HCT116 (cell line): ENCODE results near the gene BBLN. TPM values are rescaled to one million over a fixed set of nuclear protein-coding genes. Genes with fewer than 3 reads are reported as not detected.

Experiments used
- ATAC-seq: fragments of 200-7000 bp; cut with Tn5 transposase; 2 replicates; pipeline ENCODE4 v1.9.1; 2020; ENCODE audit warnings: mild to moderate bottlenecking, moderate library complexity
- BruUV-seq: library from RNA; stranded (reverse); fragments of 400-500 nt; replicated peaks from 2 replicates; lab custom pipeline; 2021; lab: Mats Ljungman, UMichigan
- CTCF ChIA-PET: fragments of 300-600 bp; sonication (Branson Sonifier 250); formaldehyde crosslinking; loops from one replicate; lab custom pipeline; 2021; ENCODE audit warnings: antibody characterized with exemption; lab: Charles Lee
- POLR2A ChIA-PET: fragments of 300-600, 350-600 bp; sonication (Branson Sonifier 250); formaldehyde crosslinking; loops from one replicate; lab custom pipeline; 2021; ENCODE audit warnings: antibody characterized with exemption; lab: Charles Lee
- RAD21 ChIA-PET, 2 experiments: fragments of 300-600 bp; sonication (Branson Sonifier 250); formaldehyde crosslinking; loops; one replicate each; lab custom pipeline; 2023; ENCODE audit warnings: low total read pairs in 2 of 2; ENCODE audit not compliant: uncharacterized antibody in 2 of 2, unreplicated experiment in 2 of 2, low non-redundant PET in 1 of 2; lab: Charles Lee
- DNase-seq: peaks from one replicate; pipeline ENCODE4 v3.0.0-alpha.2; 2010; ENCODE audit warnings: low read depth, low spot score
- H2AFZ ChIP-seq: fragments of 200-600 bp; shearing (Covaris generic), sonication (generic); 2 replicates; pipeline ENCODE4 v1.6.1; 2017; ENCODE audit warnings: low read depth, mixed run types, mixed read lengths, antibody characterized with exemption, low read length; ENCODE audit not compliant: poor library complexity, severe bottlenecking
- H3K27ac ChIP-seq: 2 replicates; pipeline ENCODE4 v1.5.1; 2012; ENCODE audit warnings: low read depth, low read length
- H3K27me3 ChIP-seq: fragments of 200-600 bp; sonication (generic); 2 replicates; pipeline ENCODE4 v1.6.1; 2016; ENCODE audit warnings: mixed run types, low read length, mixed read lengths; ENCODE audit not compliant: insufficient read depth
- H3K36me3 ChIP-seq, 2 experiments: fragments of 200-500 bp in 1 of 2; fragments of 200-600 bp in 1 of 2; sonication (Bioruptor generic) in 1 of 2; sonication (generic) in 1 of 2; 2 replicates each; pipeline versions ENCODE4 v1.5.1 to v1.6.1; 2014 to 2016; ENCODE audit warnings: low read length in 2 of 2, inconsistent platforms in 1 of 2, mixed read lengths in 1 of 2, mixed run types in 1 of 2; ENCODE audit not compliant: insufficient read depth in 2 of 2, control insufficient read depth in 1 of 2
- H3K4me1 ChIP-seq, 2 experiments: fragments of 200-600 bp in 1 of 2; sonication (generic) in 1 of 2; 2 replicates each; pipeline versions ENCODE4 v1.5.1 to v1.6.1; 2012 to 2017; ENCODE audit warnings: low read length in 2 of 2, inconsistent platforms in 1 of 2, mild to moderate bottlenecking in 1 of 2, mixed read lengths in 1 of 2, mixed run types in 1 of 2, moderate library complexity in 1 of 2; ENCODE audit not compliant: insufficient read depth in 2 of 2, control insufficient read depth in 1 of 2
- H3K4me2 ChIP-seq: fragments of 200-600 bp; sonication (generic); 2 replicates; pipeline ENCODE4 v1.6.1; 2017; ENCODE audit warnings: mixed run types, low read length, mixed read lengths
- H3K4me3 ChIP-seq, 2 experiments: fragments of 200-600 bp in 1 of 2; sonication (generic) in 1 of 2; replicated peaks in 1 of 2; 2 replicates each; pipeline ENCODE4 v1.5.1; 2011 to 2016; ENCODE audit warnings: low read length in 2 of 2, control low read depth in 1 of 2, low read depth in 1 of 2, mild to moderate bottlenecking in 1 of 2, mixed read lengths in 1 of 2, mixed run types in 1 of 2
- H3K79me2 ChIP-seq: fragments of 200-600 bp; sonication (generic); 2 replicates; pipeline ENCODE4 v1.6.1; 2017; ENCODE audit warnings: mild to moderate bottlenecking, mixed run types, low read length, moderate library complexity, mixed read lengths; ENCODE audit not compliant: insufficient read depth
- H3K9ac ChIP-seq: fragments of 200-600 bp; sonication (generic); 2 replicates; pipeline ENCODE4 v1.6.1; 2016; ENCODE audit warnings: low read length, mixed read lengths
- H3K9me2 ChIP-seq: fragments of 200-600 bp; sonication (generic), shearing (Covaris generic); 2 replicates; pipeline ENCODE4 v1.6.1; 2017; ENCODE audit warnings: mixed run types, mild to moderate bottlenecking, moderate library complexity; ENCODE audit not compliant: insufficient read depth
- H3K9me3 ChIP-seq, 2 experiments: fragments of 200-500 bp in 1 of 2; fragments of 200-600 bp in 1 of 2; sonication (Bioruptor generic) in 1 of 2; sonication (generic) in 1 of 2; 2 replicates each; pipeline ENCODE4 v1.6.1; 2014 to 2017; ENCODE audit warnings: low read length in 2 of 2, mixed read lengths in 2 of 2, inconsistent platforms in 1 of 2, low read depth in 1 of 2, mild to moderate bottlenecking in 1 of 2, mixed run types in 1 of 2, moderate library complexity in 1 of 2; ENCODE audit not compliant: control insufficient read depth in 1 of 2, insufficient read depth in 1 of 2
- H4K20me1 ChIP-seq: fragments of 200-600 bp; sonication (generic), shearing (Covaris generic); 2 replicates; pipeline ENCODE4 v1.6.1; 2017; ENCODE audit warnings: mixed run types, mild to moderate bottlenecking, moderate library complexity; ENCODE audit not compliant: insufficient read depth
- EZH2phosphoT487 ChIP-seq: fragments of 200-600 bp; IDR thresholded peaks from 2 replicates; pipeline ENCODE4 v1.6.1; 2018; ENCODE audit warnings: antibody characterized with exemption, borderline replicate concordance
- FOSL1 ChIP-seq: IDR thresholded peaks from 2 replicates; pipeline ENCODE4 v1.6.1; 2012; ENCODE audit warnings: low read depth
- POLR2AphosphoS5 ChIP-seq: IDR thresholded peaks from 2 replicates; pipeline ENCODE4 v1.6.1; 2011; ENCODE audit warnings: mild to moderate bottlenecking, low read depth, low read length, moderate library complexity
- RAD21 ChIP-seq: IDR thresholded peaks from 2 replicates; pipeline ENCODE4 v1.6.1; 2012; ENCODE audit warnings: low read depth, mild to moderate bottlenecking
- SP1 ChIP-seq: IDR thresholded peaks from 2 replicates; pipeline ENCODE4 v1.6.1; 2012; ENCODE audit warnings: low read depth
- SRF ChIP-seq: IDR thresholded peaks from 2 replicates; pipeline ENCODE4 v1.6.1; 2012; ENCODE audit warnings: low read depth
- TCF7L2 ChIP-seq: IDR thresholded peaks from 2 replicates; pipeline ENCODE4 v1.7.0; 2011; ENCODE audit warnings: borderline replicate concordance, inconsistent platforms; ENCODE audit not compliant: insufficient read depth, insufficient read length; ENCODE audit errors: extremely low read depth
- YY1 ChIP-seq: IDR thresholded peaks from 2 replicates; pipeline ENCODE4 v1.6.1; 2011; ENCODE audit warnings: low read length, low read depth, moderate library complexity, mild to moderate bottlenecking; ENCODE audit not compliant: insufficient replicate concordance; ENCODE audit errors: extremely low read depth
- ZNF274 ChIP-seq: fragments of 200-500 bp; sonication (Bioruptor generic); IDR thresholded peaks from 2 replicates; pipeline ENCODE4 v1.6.1; 2014; ENCODE audit warnings: mild to moderate bottlenecking, low read depth, low read length, inconsistent platforms
- intact Hi-C: fragments of 100-400 bp; cut with micrococcal nuclease; formaldehyde crosslinking; loops from 2 replicates; pipeline ENCODE4 v1.10.0; 2022
- total RNA-seq: library from RNA; stranded (reverse); gene quantifications from one replicate; pipeline ENCODE4 v1.2.1, GENCODE V29; 2021; ENCODE audit not compliant: unreplicated experiment
- TF ChIP-seq, protein P1 (sequence below): IDR thresholded peaks from 2 replicates; pipeline ENCODE4 v1.6.1; 2012
- TF ChIP-seq, protein P2 (sequence below): IDR thresholded peaks from 2 replicates; pipeline ENCODE4 v1.6.1; 2011; ENCODE audit warnings: mild to moderate bottlenecking, low read length, moderate library complexity; ENCODE audit not compliant: insufficient replicate concordance; ENCODE audit errors: extremely low read depth
- TF ChIP-seq, protein P3 (sequence below), 3 experiments: fragments of 200-600 bp in 1 of 3; sonication (generic) in 1 of 3; IDR thresholded peaks in 2 of 3; conservative IDR thresholded peaks in 1 of 3; 2 replicates each; pipeline ENCODE4 v1.5.1; 2012 to 2017; ENCODE audit warnings: low read depth in 2 of 3, low read length in 2 of 3, antibody characterized with exemption in 1 of 3, borderline replicate concordance in 1 of 3, control low read depth in 1 of 3, mild to moderate bottlenecking in 1 of 3, mixed read lengths in 1 of 3, mixed run types in 1 of 3, moderate library complexity in 1 of 3; ENCODE audit not compliant: insufficient read depth in 1 of 3
- TF ChIP-seq, protein P4 (sequence below): IDR thresholded peaks from 2 replicates; pipeline ENCODE4 v1.6.1; 2012; ENCODE audit warnings: low read depth

Gene BBLN
- total RNA-seq, 1 experiment from 2014 or later: 119 TPM

DNA sequence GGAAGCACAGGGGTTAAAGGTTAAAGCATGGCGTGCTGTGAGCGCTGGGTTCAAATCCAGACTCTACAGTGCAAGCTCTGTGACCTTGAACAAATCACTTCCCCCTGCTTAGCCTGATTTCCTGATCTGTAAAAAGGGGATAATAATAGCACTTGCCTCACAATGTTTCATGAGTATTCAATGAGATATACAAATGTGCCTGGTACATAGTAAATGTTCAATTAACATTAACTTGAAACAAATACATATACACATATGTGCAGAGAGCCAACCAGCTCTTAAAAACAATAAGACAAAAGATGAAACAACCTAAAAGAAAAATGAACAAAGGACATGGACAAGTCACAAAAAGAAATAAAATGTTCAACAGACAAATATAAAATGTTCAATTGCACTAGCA is 27.3 kb downstream of the BBLN start:
- ChIA-PET RAD21 (no interaction called here), POLR2A (interaction anchor here (1.4 kb wide), 1 partner anchor 13 kb away, joined by 4 read pairs; no protein-coding TSS in a partner anchor), CTCF (no interaction called here)
- H3K27ac ChIP-seq: no peak overlapping the region
- peaks cover 8 to 16% of the 10 kb centered on the region in 2 experiments; a peak in 3 of 4 replicates for H3K36me3 ChIP-seq
- no peaks in the 10 kb centered on the region for H3K27me3 ChIP-seq
- H4K20me1 ChIP-seq: no peaks in the 10 kb centered on the region
- intact Hi-C loops: no loop called here
- H3K4me1 ChIP-seq: peaks cover 9 to 19% of the 10 kb centered on the region in 2 experiments; a peak in 3 of 4 replicates
- BruUV-seq: no TSS peak
- H3K9me2 ChIP-seq: no peaks in the 10 kb centered on the region
- no peaks in the 10 kb centered on the region for H3K9me3 ChIP-seq
- H3K79me2 ChIP-seq: peaks cover 20% of the 10 kb centered on the region
- DNase-seq: no peak
- no peak overlapping the region for H2AFZ ChIP-seq
- H3K9ac ChIP-seq: no peak overlapping the region
- no peak for ATAC-seq
- TF ChIP-seq FOSL1 (no peak), YY1 (no peak), ZNF274 (no peak), EZH2phosphoT487 (no peak), POLR2AphosphoS5 (no peak), SRF (no peak), RAD21 (no peak), TCF7L2 (no peak), SP1 (no peak)
- TF ChIP-seq, protein P1, sequence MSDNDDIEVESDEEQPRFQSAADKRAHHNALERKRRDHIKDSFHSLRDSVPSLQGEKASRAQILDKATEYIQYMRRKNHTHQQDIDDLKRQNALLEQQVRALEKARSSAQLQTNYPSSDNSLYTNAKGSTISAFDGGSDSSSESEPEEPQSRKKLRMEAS: no peak
- TF ChIP-seq, protein P2, sequence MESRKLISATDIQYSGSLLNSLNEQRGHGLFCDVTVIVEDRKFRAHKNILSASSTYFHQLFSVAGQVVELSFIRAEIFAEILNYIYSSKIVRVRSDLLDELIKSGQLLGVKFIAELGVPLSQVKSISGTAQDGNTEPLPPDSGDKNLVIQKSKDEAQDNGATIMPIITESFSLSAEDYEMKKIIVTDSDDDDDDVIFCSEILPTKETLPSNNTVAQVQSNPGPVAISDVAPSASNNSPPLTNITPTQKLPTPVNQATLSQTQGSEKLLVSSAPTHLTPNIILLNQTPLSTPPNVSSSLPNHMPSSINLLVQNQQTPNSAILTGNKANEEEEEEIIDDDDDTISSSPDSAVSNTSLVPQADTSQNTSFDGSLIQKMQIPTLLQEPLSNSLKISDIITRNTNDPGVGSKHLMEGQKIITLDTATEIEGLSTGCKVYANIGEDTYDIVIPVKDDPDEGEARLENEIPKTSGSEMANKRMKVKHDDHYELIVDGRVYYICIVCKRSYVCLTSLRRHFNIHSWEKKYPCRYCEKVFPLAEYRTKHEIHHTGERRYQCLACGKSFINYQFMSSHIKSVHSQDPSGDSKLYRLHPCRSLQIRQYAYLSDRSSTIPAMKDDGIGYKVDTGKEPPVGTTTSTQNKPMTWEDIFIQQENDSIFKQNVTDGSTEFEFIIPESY: no peak
- TF ChIP-seq, protein P3, sequence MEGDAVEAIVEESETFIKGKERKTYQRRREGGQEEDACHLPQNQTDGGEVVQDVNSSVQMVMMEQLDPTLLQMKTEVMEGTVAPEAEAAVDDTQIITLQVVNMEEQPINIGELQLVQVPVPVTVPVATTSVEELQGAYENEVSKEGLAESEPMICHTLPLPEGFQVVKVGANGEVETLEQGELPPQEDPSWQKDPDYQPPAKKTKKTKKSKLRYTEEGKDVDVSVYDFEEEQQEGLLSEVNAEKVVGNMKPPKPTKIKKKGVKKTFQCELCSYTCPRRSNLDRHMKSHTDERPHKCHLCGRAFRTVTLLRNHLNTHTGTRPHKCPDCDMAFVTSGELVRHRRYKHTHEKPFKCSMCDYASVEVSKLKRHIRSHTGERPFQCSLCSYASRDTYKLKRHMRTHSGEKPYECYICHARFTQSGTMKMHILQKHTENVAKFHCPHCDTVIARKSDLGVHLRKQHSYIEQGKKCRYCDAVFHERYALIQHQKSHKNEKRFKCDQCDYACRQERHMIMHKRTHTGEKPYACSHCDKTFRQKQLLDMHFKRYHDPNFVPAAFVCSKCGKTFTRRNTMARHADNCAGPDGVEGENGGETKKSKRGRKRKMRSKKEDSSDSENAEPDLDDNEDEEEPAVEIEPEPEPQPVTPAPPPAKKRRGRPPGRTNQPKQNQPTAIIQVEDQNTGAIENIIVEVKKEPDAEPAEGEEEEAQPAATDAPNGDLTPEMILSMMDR (IDR thresholded peaks at IDR 0.05 in 2 of 3, conservative IDR thresholded peaks at IDR 0.05 in 1 of 3; ENCODE audit: borderline replicate concordance in 1 of 3, insufficient read depth in 1 of 3, low read depth in 2 of 3, low read length in 2 of 3): no peak
- TF ChIP-seq, protein P4, sequence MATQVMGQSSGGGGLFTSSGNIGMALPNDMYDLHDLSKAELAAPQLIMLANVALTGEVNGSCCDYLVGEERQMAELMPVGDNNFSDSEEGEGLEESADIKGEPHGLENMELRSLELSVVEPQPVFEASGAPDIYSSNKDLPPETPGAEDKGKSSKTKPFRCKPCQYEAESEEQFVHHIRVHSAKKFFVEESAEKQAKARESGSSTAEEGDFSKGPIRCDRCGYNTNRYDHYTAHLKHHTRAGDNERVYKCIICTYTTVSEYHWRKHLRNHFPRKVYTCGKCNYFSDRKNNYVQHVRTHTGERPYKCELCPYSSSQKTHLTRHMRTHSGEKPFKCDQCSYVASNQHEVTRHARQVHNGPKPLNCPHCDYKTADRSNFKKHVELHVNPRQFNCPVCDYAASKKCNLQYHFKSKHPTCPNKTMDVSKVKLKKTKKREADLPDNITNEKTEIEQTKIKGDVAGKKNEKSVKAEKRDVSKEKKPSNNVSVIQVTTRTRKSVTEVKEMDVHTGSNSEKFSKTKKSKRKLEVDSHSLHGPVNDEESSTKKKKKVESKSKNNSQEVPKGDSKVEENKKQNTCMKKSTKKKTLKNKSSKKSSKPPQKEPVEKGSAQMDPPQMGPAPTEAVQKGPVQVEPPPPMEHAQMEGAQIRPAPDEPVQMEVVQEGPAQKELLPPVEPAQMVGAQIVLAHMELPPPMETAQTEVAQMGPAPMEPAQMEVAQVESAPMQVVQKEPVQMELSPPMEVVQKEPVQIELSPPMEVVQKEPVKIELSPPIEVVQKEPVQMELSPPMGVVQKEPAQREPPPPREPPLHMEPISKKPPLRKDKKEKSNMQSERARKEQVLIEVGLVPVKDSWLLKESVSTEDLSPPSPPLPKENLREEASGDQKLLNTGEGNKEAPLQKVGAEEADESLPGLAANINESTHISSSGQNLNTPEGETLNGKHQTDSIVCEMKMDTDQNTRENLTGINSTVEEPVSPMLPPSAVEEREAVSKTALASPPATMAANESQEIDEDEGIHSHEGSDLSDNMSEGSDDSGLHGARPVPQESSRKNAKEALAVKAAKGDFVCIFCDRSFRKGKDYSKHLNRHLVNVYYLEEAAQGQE: no peak
- H3K4me3 ChIP-seq: no peak overlapping the region
- H3K4me2 ChIP-seq: no peak overlapping the region
